ENCODE results near the gene TUBB1. TPM values are rescaled to one million over a fixed set of nuclear protein-coding genes. Genes with fewer than 3 reads are reported as not detected.

TUBB1 gene
- total RNA-seq, 1 donor from 2014 or later, result 0.19 TPM

DNA sequence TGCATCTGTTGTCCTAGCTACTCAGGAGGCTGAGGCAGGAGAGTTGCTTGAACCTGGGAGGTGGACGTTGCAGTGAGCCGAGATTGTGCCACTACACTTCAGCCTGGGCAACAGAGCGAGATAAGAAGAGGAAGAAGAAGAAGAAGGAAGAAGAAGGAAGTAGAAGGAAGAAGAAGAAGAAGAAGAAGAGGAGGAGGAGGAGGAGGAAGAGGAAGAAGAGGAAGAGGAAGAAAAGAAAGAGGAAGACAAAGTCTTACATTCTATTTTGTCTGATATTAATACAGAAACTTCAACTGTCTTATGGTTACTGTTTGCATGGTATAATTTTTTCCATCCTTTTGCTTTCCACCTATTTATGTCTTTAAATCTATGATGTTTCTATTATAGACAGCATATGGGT is 45.4 kb upstream of the TUBB1 start:
- no peak for DNase-seq (ENCODE audit: low spot score, unreplicated experiment)
- Mint-ChIP-seq H3K4me1 (ENCODE audit: low read depth) (no peaks in the 10 kb centered on the region), H3K9me3 (ENCODE audit: low read depth) (peaks cover 10% of the 10 kb centered on the region), H3K4me3 (ENCODE audit: low read depth) (no peak overlapping the region), H3K27ac (no peak overlapping the region), H3K27me3 (peaks cover 5% of the 10 kb centered on the region), H3K36me3 (ENCODE audit: insufficient read depth) (peaks cover 1% of the 10 kb centered on the region)
- no peak for TF ChIP-seq CTCF (IDR thresholded peaks at IDR 0.05; ENCODE audit: unreplicated experiment)

DNA sequence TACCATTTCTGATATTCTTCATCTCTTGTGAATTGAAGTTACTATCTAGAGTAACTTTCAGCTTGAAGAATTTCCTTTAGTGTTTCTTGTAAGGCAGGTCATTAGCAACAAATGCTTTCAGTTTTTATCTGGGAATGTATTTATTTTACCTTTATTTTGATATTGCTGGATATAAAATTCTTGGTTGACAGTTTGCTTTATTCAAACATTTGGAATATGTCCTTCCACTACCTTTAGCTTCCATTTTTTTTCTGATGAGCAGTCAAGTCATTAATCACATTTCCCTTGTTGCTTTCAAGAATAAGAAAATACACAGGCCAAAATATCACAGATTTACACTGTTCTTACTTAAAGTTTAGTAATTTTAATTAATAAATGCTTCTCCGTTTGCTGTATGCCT is 43.9 kb upstream of the TUBB1 start:
- Mint-ChIP-seq H3K27me3 (peaks cover 5% of the 10 kb centered on the region), H3K36me3 (ENCODE audit: insufficient read depth) (peaks cover 1% of the 10 kb centered on the region), H3K9me3 (ENCODE audit: low read depth) (peaks cover 4% of the 10 kb centered on the region), H3K4me3 (ENCODE audit: low read depth) (no peak overlapping the region), H3K27ac (no peak overlapping the region), H3K4me1 (ENCODE audit: low read depth) (no peaks in the 10 kb centered on the region)
- no peak for TF ChIP-seq CTCF (IDR thresholded peaks at IDR 0.05; ENCODE audit: unreplicated experiment)
- DNase-seq (ENCODE audit: low spot score, unreplicated experiment), result no peak

GRCh38 chr20:58976061-58976730 is 43.0 kb upstream of the TUBB1 start:
- no peaks in the 10 kb centered on the region for H3K4me1 Mint-ChIP-seq (ENCODE audit: low read depth)
- no peak for DNase-seq (ENCODE audit: low spot score, unreplicated experiment)
- H3K4me3 Mint-ChIP-seq (ENCODE audit: low read depth), result no peak overlapping the region
- H3K27ac Mint-ChIP-seq, result no peak overlapping the region
- peaks cover 4% of the 10 kb centered on the region for H3K9me3 Mint-ChIP-seq (ENCODE audit: low read depth)
- peaks cover 5% of the 10 kb centered on the region for H3K27me3 Mint-ChIP-seq
- no peak for TF ChIP-seq CTCF (IDR thresholded peaks at IDR 0.05; ENCODE audit: unreplicated experiment)
- H3K36me3 Mint-ChIP-seq (ENCODE audit: insufficient read depth), result peaks cover 1% of the 10 kb centered on the region

- Mint-ChIP-seq H3K27ac (no peak overlapping the region), H3K27me3 (peaks cover 5% of the 10 kb centered on the region), H3K4me3 (ENCODE audit: low read depth) (peak overlapping the region; percentile 27), H3K9me3 (ENCODE audit: low read depth) (peaks cover 4% of the 10 kb centered on the region), H3K4me1 (ENCODE audit: low read depth) (peaks cover 10% of the 10 kb centered on the region), H3K36me3 (ENCODE audit: insufficient read depth) (peaks cover 5% of the 10 kb centered on the region)
- no peak for DNase-seq (ENCODE audit: low spot score, unreplicated experiment)
- TF ChIP-seq CTCF (IDR thresholded peaks at IDR 0.05; ENCODE audit: unreplicated experiment), result no peak
Observed at GRCh38 chr20:58978351-58979190, 40.7 kb upstream of the TUBB1 start.

DNA sequence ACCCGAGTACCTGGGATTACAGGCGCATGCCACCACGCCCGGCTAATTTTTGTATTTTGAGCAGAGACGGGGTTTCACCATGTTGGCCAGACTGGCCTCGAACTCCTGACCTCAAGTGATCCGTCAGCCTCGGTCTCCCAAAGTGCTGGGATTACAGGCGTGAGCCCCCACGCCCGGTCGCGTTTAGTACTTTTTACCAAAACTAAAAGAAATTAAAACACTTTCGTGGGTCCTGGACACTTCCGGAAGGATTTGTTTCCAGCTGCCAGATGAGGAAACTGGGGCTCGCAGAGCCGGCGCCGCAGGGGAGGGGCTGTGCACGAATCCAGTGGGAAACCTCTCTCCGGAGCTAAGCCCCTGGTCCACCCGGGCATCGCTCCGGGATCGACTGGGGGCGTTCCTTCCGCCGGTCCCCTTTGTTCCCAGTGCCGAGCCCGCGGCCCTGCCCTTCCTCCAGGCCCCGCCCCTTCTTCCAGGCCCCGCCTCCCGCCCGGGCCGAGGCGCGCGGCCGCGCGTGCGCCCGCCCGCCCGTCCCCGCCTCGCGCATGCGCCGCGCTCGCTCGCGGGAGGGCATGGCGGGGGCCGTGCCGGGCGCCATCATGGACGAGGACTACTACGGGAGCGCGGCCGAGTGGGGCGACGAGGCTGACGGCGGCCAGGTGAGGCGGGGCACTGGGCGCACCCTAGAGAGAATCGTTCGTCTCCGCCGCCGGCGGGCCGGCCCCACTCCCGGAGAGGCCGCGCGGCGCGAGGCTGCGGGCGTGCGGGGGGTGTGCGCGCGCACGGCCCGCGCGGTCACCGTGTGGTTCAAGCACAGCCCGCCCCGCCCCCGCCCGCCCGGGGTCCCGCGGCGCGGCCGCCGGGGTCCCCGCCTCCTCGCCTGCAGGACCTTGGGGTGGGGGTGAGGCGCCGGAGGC is 38.3 kb upstream of the TUBB1 start, which contains the start of gene NELFCD:
NELFCD (plus strand) TSS at position 546 of the 917 bp plus-strand sequence; CDS start at position 600, 54 bp downstream.
- TF ChIP-seq CTCF (IDR thresholded peaks at IDR 0.05; ENCODE audit: unreplicated experiment), result no peak
- peaks cover 6% of the 10 kb centered on the region for H3K36me3 Mint-ChIP-seq (ENCODE audit: insufficient read depth)
- peaks cover 24% of the 10 kb centered on the region for H3K4me1 Mint-ChIP-seq (ENCODE audit: low read depth)
- peaks cover 5% of the 10 kb centered on the region for H3K27me3 Mint-ChIP-seq
- no peaks in the 10 kb centered on the region for H3K9me3 Mint-ChIP-seq (ENCODE audit: low read depth)
- peak within 1 kb of the TSS; percentile 91 for H3K27ac Mint-ChIP-seq
- peak within 1 kb of the TSS; percentile 87 for H3K4me3 Mint-ChIP-seq (ENCODE audit: low read depth)
- peak; percentile 87 for DNase-seq (ENCODE audit: low spot score, unreplicated experiment)

Measured in progenitor cell of endocrine pancreas (in vitro differentiated cells).